K562 (cell line): ENCODE results near the gene INO80E. TPM values are rescaled to one million over a fixed set of nuclear protein-coding genes. Genes with fewer than 3 reads are reported as not detected.

Source experiments
- ATAC-seq: fragments of 200-7000 bp; cut with Tn5 transposase; 3 replicates; pipeline ENCODE4 v1.9.1; 2020; ENCODE audit warnings: moderate library complexity
- BruUV-seq: library from RNA; stranded (reverse); fragments of 400-500 nt; replicated peaks from 2 replicates; lab custom pipeline; 2021; lab: Mats Ljungman, UMichigan
- CTCF ChIA-PET: fragments of 300-600 bp; formaldehyde crosslinking; extraction: SDS; loops from one replicate; lab custom pipeline; 2021; ENCODE audit warnings: low intra/inter-chr PET ratio; lab: Yijun Ruan, JAX
- POLR2A ChIA-PET: fragments of 300-600, 350-650 bp; sonication (Branson Sonifier 250); formaldehyde crosslinking; extraction: SDS; loops from one replicate; lab custom pipeline; 2021; ENCODE audit warnings: antibody characterized with exemption, inconsistent platforms; lab: Yijun Ruan, JAX
- DNase-seq, 4 experiments: peaks; one replicate each; pipeline versions ENCODE4 v3.0.0 to v3.0.0-alpha.2; 2011 to 2018; ENCODE audit warnings: low spot score in 3 of 4, mixed read lengths in 3 of 4; ENCODE audit errors: extremely low read depth in 1 of 4
- FAIRE-seq: peaks from 2 replicates; lab custom pipeline; 2011; peaks lifted over from hg19 to GRCh38; lab: Jason Lieb, UNC
- H2AFZ ChIP-seq: 2 replicates; pipeline ENCODE4 v1.6.0; 2011; ENCODE audit warnings: low read depth, low read length, control low read depth, inconsistent platforms
- H3K27ac ChIP-seq: fragments of 200-600 bp; 3 replicates; pipeline ENCODE4 v1.8.0; 2011; ENCODE audit warnings: low read depth, mild to moderate bottlenecking, control low read depth, inconsistent platforms, low read length, moderate library complexity, mixed read lengths; ENCODE audit errors: extremely low read depth
- H3K27me3 ChIP-seq, 2 experiments: fragments of 300-600 bp in 1 of 2; 2 replicates in 1 of 2; 3 replicates in 1 of 2; pipeline versions ENCODE4 v1.6.0 to v1.8.0; 2011; ENCODE audit warnings: inconsistent platforms in 2 of 2, low read length in 2 of 2, mild to moderate bottlenecking in 1 of 2, mixed read lengths in 1 of 2, moderate library complexity in 1 of 2; ENCODE audit not compliant: control insufficient read depth in 2 of 2, insufficient read depth in 2 of 2
- H3K36me3 ChIP-seq: fragments of 300-600 bp; 3 replicates; pipeline ENCODE4 v1.8.0; 2011; ENCODE audit warnings: mild to moderate bottlenecking, low read length, inconsistent platforms; ENCODE audit not compliant: control insufficient read depth, insufficient read depth
- H3K4me1 ChIP-seq, 2 experiments: fragments of 200-600 bp in 1 of 2; replicated peaks in 1 of 2; 2 replicates in 1 of 2; 3 replicates in 1 of 2; pipeline versions ENCODE4 v1.5.1 to v1.8.0; 2011; ENCODE audit warnings: inconsistent platforms in 2 of 2, low read length in 2 of 2, mild to moderate bottlenecking in 1 of 2, mixed read lengths in 1 of 2, moderate library complexity in 1 of 2; ENCODE audit not compliant: control insufficient read depth in 2 of 2, insufficient read depth in 2 of 2
- H3K4me2 ChIP-seq: 2 replicates; pipeline ENCODE4 v1.6.1; 2011; ENCODE audit warnings: low read length, control low read depth, inconsistent platforms, mixed read lengths; ENCODE audit not compliant: insufficient read depth
- H3K4me3 ChIP-seq: fragments of 200-600 bp; sonication (generic), shearing (Covaris generic); 2 replicates; pipeline ENCODE4 v1.5.1; 2016; ENCODE audit warnings: control low read depth, inconsistent platforms
- H3K79me2 ChIP-seq: fragments of 200-600 bp; 3 replicates; pipeline ENCODE4 v1.8.0; 2011; ENCODE audit warnings: low read length, inconsistent platforms; ENCODE audit not compliant: control insufficient read depth, insufficient read depth
- H3K9ac ChIP-seq, 2 experiments: 2 replicates each; pipeline versions ENCODE4 v1.6.0 to v1.6.1; 2011; ENCODE audit warnings: low read depth in 2 of 2, low read length in 2 of 2, control low read depth in 1 of 2, inconsistent platforms in 1 of 2, mild to moderate bottlenecking in 1 of 2, mixed read lengths in 1 of 2; ENCODE audit not compliant: insufficient read depth in 1 of 2
- H3K9me1 ChIP-seq: one replicate; pipeline ENCODE4 v1.6.0; 2011; ENCODE audit warnings: inconsistent platforms, mild to moderate bottlenecking, low read length, moderate library complexity; ENCODE audit not compliant: control insufficient read depth, insufficient read depth
- H3K9me3 ChIP-seq: replicated peaks from 2 replicates; pipeline ENCODE4 v1.5.1; 2011; ENCODE audit warnings: low read depth, low read length, inconsistent platforms; ENCODE audit not compliant: control insufficient read depth, insufficient read depth
- H4K20me1 ChIP-seq: replicated peaks from 2 replicates; pipeline ENCODE4 v1.6.1; 2011; ENCODE audit warnings: low read length, inconsistent platforms, mixed read lengths; ENCODE audit not compliant: control insufficient read depth, insufficient read depth
- ARID1B ChIP-seq: fragments of 450-650 bp; IDR thresholded peaks from 2 replicates; pipeline ENCODE4 v1.6.1; 2016; ENCODE audit warnings: antibody characterized with exemption, mild to moderate bottlenecking, inconsistent platforms
- ARID2 ChIP-seq: fragments of 450-650 bp; IDR thresholded peaks from 2 replicates; pipeline ENCODE4 v1.6.1; 2017; ENCODE audit warnings: antibody characterized with exemption, mild to moderate bottlenecking
- CREB3 ChIP-seq: fragments of 450-650 bp; conservative IDR thresholded peaks from 2 replicates; pipeline ENCODE4 v1.6.1; 2016; ENCODE audit warnings: missing genetic modification characterization, low read depth, mild to moderate bottlenecking, missing compliant biosample characterization, moderate library complexity
- FOSL1 ChIP-seq: fragments of 200-800 bp; sonication (Bioruptor generic); conservative IDR thresholded peaks from 2 replicates; pipeline ENCODE4 v1.6.1; 2016; ENCODE audit warnings: missing genetic modification characterization, missing compliant biosample characterization
- FOXA3 ChIP-seq, 2 experiments: fragments of 450-650 bp in 1 of 2; sonication (generic) in 1 of 2; formaldehyde crosslinking; IDR thresholded peaks in 1 of 2; conservative IDR thresholded peaks in 1 of 2; 2 replicates each; pipeline versions ENCODE4 v1.4.0 to v1.8.0; 2020 to 2022; ENCODE audit warnings: mild to moderate bottlenecking in 2 of 2, missing genetic modification reagents in 1 of 2
- FOXJ3 ChIP-seq: sonication (generic); formaldehyde crosslinking; IDR thresholded peaks from 2 replicates; pipeline ENCODE4 v1.4.0; 2020; ENCODE audit warnings: mild to moderate bottlenecking, missing genetic modification reagents
- HDAC2 ChIP-seq: fragments of 450-650 bp; IDR thresholded peaks from 2 replicates; pipeline ENCODE4 v1.6.1; 2016; ENCODE audit warnings: mild to moderate bottlenecking
- HOMEZ ChIP-seq: fragments of 250-450 bp; sonication (Bioruptor Pico); IDR thresholded peaks from 2 replicates; pipeline ENCODE4 v1.4.0; 2020; ENCODE audit warnings: mild to moderate bottlenecking, moderate library complexity
- ID3 ChIP-seq, 2 experiments: fragments of 250-450 bp in 1 of 2; fragments of 450-650 bp in 1 of 2; sonication (Bioruptor Pico) in 1 of 2; IDR thresholded peaks; 2 replicates each; pipeline versions ENCODE4 v1.6.1 to v1.8.0; 2016 to 2021; ENCODE audit warnings: mild to moderate bottlenecking in 2 of 2, moderate library complexity in 2 of 2, missing compliant biosample characterization in 1 of 2, missing genetic modification characterization in 1 of 2
- MIER1 ChIP-seq: fragments of 450-650 bp; IDR thresholded peaks from 2 replicates; pipeline ENCODE4 v1.6.1; 2016; ENCODE audit warnings: antibody characterized with exemption, mild to moderate bottlenecking, low read depth
- NELFE ChIP-seq: IDR thresholded peaks from 2 replicates; pipeline ENCODE4 v1.6.1; 2011; ENCODE audit warnings: mild to moderate bottlenecking; ENCODE audit not compliant: insufficient read depth, insufficient read length
- PTTG1 ChIP-seq: fragments of 450-650 bp; IDR thresholded peaks from 2 replicates; pipeline ENCODE4 v1.6.1; 2016; ENCODE audit warnings: low read depth, mild to moderate bottlenecking, missing genetic modification characterization, missing compliant biosample characterization
- RBM25 ChIP-seq: fragments of 200-400 bp; formaldehyde crosslinking; IDR thresholded peaks from 2 replicates; pipeline ENCODE4 v1.6.1; 2018; ENCODE audit warnings: low read length, low read depth, moderate library complexity; ENCODE audit not compliant: severe bottlenecking
- SP2 ChIP-seq: IDR thresholded peaks from 2 replicates; pipeline ENCODE4 v1.6.1; 2011; ENCODE audit warnings: mild to moderate bottlenecking, low read depth, low read length, moderate library complexity; ENCODE audit not compliant: poor library complexity, severe bottlenecking; ENCODE audit errors: extremely low read depth
- TRIM24 ChIP-seq, 2 experiments: fragments of 450-650 bp; IDR thresholded peaks; 2 replicates each; pipeline ENCODE4 v1.6.1; 2016
- ZBTB17 ChIP-seq: fragments of 450-650 bp; formaldehyde crosslinking; IDR thresholded peaks from 2 replicates; pipeline ENCODE4 v1.4.0; 2020; ENCODE audit warnings: mild to moderate bottlenecking
- ZNF311 ChIP-seq: fragments of 250-450 bp; sonication (Bioruptor Pico); IDR thresholded peaks from 2 replicates; pipeline ENCODE4 v1.4.0; 2020; ENCODE audit warnings: mild to moderate bottlenecking, moderate library complexity
- ZNF316 ChIP-seq: fragments of 450-650 bp; IDR thresholded peaks from 2 replicates; pipeline ENCODE4 v1.6.1; 2016
- ZNF589 ChIP-seq: fragments of 200-800 bp; sonication (Bioruptor generic); IDR thresholded peaks from 2 replicates; pipeline ENCODE4 v1.6.1; 2016; ENCODE audit warnings: low read depth, missing genetic modification characterization, missing compliant biosample characterization
- WGBS: fragments of 100-300 bp; shearing (Covaris generic); methylation state at CpG from one replicate; pipeline ENCODE4 v1.1.6; 2016; ENCODE audit warnings: low coverage, mixed read lengths; ENCODE audit not compliant: insufficient coverage; ENCODE audit errors: missing lambda C conversion rate; 5-methylcytosine and 5-hydroxymethylcytosine counted together
- in situ Hi-C: fragments of 300-500 bp; cut with MboI; formaldehyde crosslinking; loops from 4 replicates; pipeline ENCODE4 v1.15.0; 2018; ENCODE audit warnings: inconsistent platforms, mixed read lengths
- intact Hi-C: fragments of 100-400 bp; cut with micrococcal nuclease; formaldehyde crosslinking; loops from 2 replicates; pipeline ENCODE4 v1.14.2; 2022
- polyA plus RNA-seq, 8 experiments: library from polyadenylated mRNA; depleted of rRNA in 4 of 8; stranded (reverse) in 5 of 8; unstranded in 3 of 8; fragments of >200 nt; fragmentation: Nextera tagmentation in 2 of 8; fragmentation: Illumina TruSeq in 1 of 8; extraction: Ambion mirVana in 2 of 8; extraction: Trizol in 1 of 8; gene quantifications; 2 replicates each; pipeline versions ENCODE4 v1.2.1 to v1.2.3, GENCODE V29; 2011 to 2014; ENCODE audit warnings: inconsistent platforms in 1 of 8, missing spikeins in 1 of 8
- total RNA-seq, 7 experiments: library from RNA; depleted of rRNA in 6 of 7; stranded (reverse); fragments of >200 nt in 6 of 7; fragmentation: Illumina TruSeq in 2 of 7; extraction: Trizol in 2 of 7; gene quantifications; 2 replicates each; pipeline versions ENCODE4 v1.2.1 to v1.2.3, GENCODE V29; 2011 to 2021; ENCODE audit warnings: low replicate concordance in 1 of 7

Gene INO80E
- total and polyA plus RNA-seq, 9 of the 15 experiments (the other 6 are each of a cell fraction or from before 2014, with no cell fraction given): 0.31 to 102 (median 49.3) TPM

GRCh38 chr16:29972992-29973383, 23.1 kb upstream of the INO80E start:
- Histone ChIP-seq H3K27ac (peak overlapping the region; percentile 65), H3K27me3 (no peaks in the 10 kb centered on the region), H3K4me3 (no peak overlapping the region), H3K9ac (peak overlapping the region in 1 of 2 experiments; percentile 19; a peak in 1 of 4 replicates), H3K9me3 (no peaks in the 10 kb centered on the region; the same call in 1 of the 2 replicates), H3K9me1 (peaks cover 3% of the 10 kb centered on the region), H3K4me1 (peaks cover 26 to 30% of the 10 kb centered on the region in 2 experiments; a peak in 4 of 5 replicates), H4K20me1 (peaks cover 23% of the 10 kb centered on the region), H3K36me3 (peaks cover 42% of the 10 kb centered on the region), H3K79me2 (peaks cover 36% of the 10 kb centered on the region), H2AFZ (peak overlapping the region; percentile 88), H3K4me2 (no peak overlapping the region)
- ChIA-PET CTCF (no interaction called here), POLR2A (interaction anchor here (0.5 to 3.2 kb wide), 14 partner anchors 10 to 274 kb away, joined by 3 to 22 read pairs (median 4); partner anchors contain the start of genes KIF22 and TMEM219)
- 83% methylated on average over 6 of the region's 6 CpGs for WGBS
- intact Hi-C loops (loop anchor here (1.0 kb wide), 1 partner anchor 30 kb away; no protein-coding TSS in a partner anchor), in situ Hi-C loops (no loop called here)
- no peak for ATAC-seq
- no TSS peak for BruUV-seq
- no peak for FAIRE-seq
- DNase-seq: no peak
- TF ChIP-seq ZNF589 (CRISPR knock-in tag) (no peak), FOSL1 (tag) (no peak), TRIM24 (IDR thresholded peaks at IDR 0.05) (peak in 1 of 2 experiments; percentile 64; a peak in 1 of 4 replicates), CREB3 (tag) (peak; percentile 71; the same call in 1 of the 2 replicates), HDAC2 (peak; percentile 20; the same call in 1 of the 2 replicates), ARID2 (0 out of 2 replicates have a peak, but pooled peaks have one; percentile 42), MIER1 (0 out of 2 replicates have a peak, but pooled peaks have one; percentile 20), RBM25 (no peak), PTTG1 (0 out of 2 replicates have a peak, but pooled peaks have one; percentile 20), ZBTB17 (CRISPR knock-in tag) (peak; percentile 58; the same call in 1 of the 2 replicates), ARID1B (0 out of 2 replicates have a peak, but pooled peaks have one; percentile 12), FOXA3 (CRISPR knock-in tag; conservative IDR thresholded peaks at IDR 0.05 in 1 of 2, IDR thresholded peaks at IDR 0.05 in 1 of 2) (0 out of 4 replicates have a peak, but pooled peaks of 1 of the 2 experiments have one; percentile 14), HOMEZ (CRISPR knock-in tag) (no peak), ZNF311 (CRISPR knock-in tag) (peak; percentile 70; the same call in 1 of the 2 replicates), NELFE (no peak), SP2 (no peak), FOXJ3 (CRISPR knock-in tag) (no peak), ID3 (CRISPR knock-in tag; IDR thresholded peaks at IDR 0.05) (no peak), ID3 (tag; IDR thresholded peaks at IDR 0.05) (peak; percentile 83; the same call in 1 of the 2 replicates), ZNF316 (peak; percentile 2; the same call in 1 of the 2 replicates)
